Dendritic cell treated with granulocyte-macrophage colony-stimulating factor and Interleukin-4, amounts not matched to agents 40 ng/mL and 50 ng/mL, for 4 days (primary cell): ENCODE measurements around the gene GDF2.

Experiments
- H3K27ac Mint-ChIP-seq: one replicate; pipeline ENCODE4 v1.8.0; 2022; ENCODE audit warnings: mild to moderate bottlenecking, mixed read lengths
- H3K27me3 Mint-ChIP-seq: one replicate; pipeline ENCODE4 v1.8.0; 2022; ENCODE audit warnings: mild to moderate bottlenecking, mixed read lengths
- H3K36me3 Mint-ChIP-seq: one replicate; pipeline ENCODE4 v1.8.0; 2022; ENCODE audit warnings: low read depth, mixed read lengths
- H3K4me1 Mint-ChIP-seq: one replicate; pipeline ENCODE4 v1.8.0; 2022; ENCODE audit warnings: low read depth, mixed read lengths
- H3K4me3 Mint-ChIP-seq: one replicate; pipeline ENCODE4 v1.8.0; 2022; ENCODE audit warnings: mild to moderate bottlenecking, moderate library complexity, mixed read lengths
- H3K9me3 Mint-ChIP-seq: one replicate; pipeline ENCODE4 v1.8.0; 2022; ENCODE audit warnings: mixed read lengths
- intact Hi-C: fragments of 100-400 bp; cut with micrococcal nuclease; formaldehyde crosslinking; loops from one replicate; pipeline ENCODE4 v1.15.0; 2022

GDF2 gene

GRCh38 chr10:47298715-47299114, 23.5 kb upstream of the GDF2 start:
- peaks cover 14% of the 10 kb centered on the region for H3K4me1 Mint-ChIP-seq

GRCh38 chr10:47299611-47300428, 22.4 kb upstream of the GDF2 start, which contains the start of gene GDF10:
TSS of gene GDF10 (plus strand) at chr10:47300197. CDS start at chr10:47300652, 455 bp downstream.
- Mint-ChIP-seq H3K27ac (no peak within 1 kb of the TSS), H3K36me3 (no peaks in the 10 kb centered on the region), H3K9me3 (no peaks in the 10 kb centered on the region), H3K27me3 (peaks cover 76% of the 10 kb centered on the region), H3K4me3 (no peak within 1 kb of the TSS), H3K4me1 (peaks cover 14% of the 10 kb centered on the region)
- intact Hi-C loops = no loop called here

More at GRCh38 chr10:47298715-47299114, 23.5 kb upstream of the GDF2 start:
- Mint-ChIP-seq H3K4me3 (no peak overlapping the region), H3K9me3 (no peaks in the 10 kb centered on the region), H3K27me3 (peaks cover 80% of the 10 kb centered on the region), H3K36me3 (no peaks in the 10 kb centered on the region), H3K27ac (no peak overlapping the region)
- intact Hi-C loops = no loop called here

GRCh38 chr10:47300429-47300931, 21.8 kb upstream of the GDF2 start:
- peaks cover 69% of the 10 kb centered on the region for H3K27me3 Mint-ChIP-seq
- no peaks in the 10 kb centered on the region for H3K36me3 Mint-ChIP-seq
- intact Hi-C loops = no loop called here
- H3K9me3 Mint-ChIP-seq = no peaks in the 10 kb centered on the region
- peaks cover 14% of the 10 kb centered on the region for H3K4me1 Mint-ChIP-seq
- no peak overlapping the region for H3K4me3 Mint-ChIP-seq
- H3K27ac Mint-ChIP-seq = no peak overlapping the region

- intact Hi-C loops = no loop called here
- Mint-ChIP-seq H3K9me3 (no peaks in the 10 kb centered on the region), H3K4me1 (peaks cover 6% of the 10 kb centered on the region), H3K27ac (no peak overlapping the region), H3K27me3 (peaks cover 61% of the 10 kb centered on the region), H3K4me3 (no peak overlapping the region), H3K36me3 (no peaks in the 10 kb centered on the region)
Measured at GRCh38 chr10:47301833-47302232, 20.4 kb upstream of the GDF2 start.

GRCh38 chr10:47303105-47303504, 19.1 kb upstream of the GDF2 start:
- Mint-ChIP-seq H3K4me1 (peaks cover 6% of the 10 kb centered on the region), H3K27ac (no peak overlapping the region), H3K27me3 (peaks cover 59% of the 10 kb centered on the region), H3K36me3 (no peaks in the 10 kb centered on the region), H3K9me3 (no peaks in the 10 kb centered on the region), H3K4me3 (no peak overlapping the region)
- intact Hi-C loops = no loop called here

GRCh38 chr10:47303866-47304265, 18.4 kb upstream of the GDF2 start:
- intact Hi-C loops = no loop called here
- Mint-ChIP-seq H3K27ac (no peak overlapping the region), H3K36me3 (no peaks in the 10 kb centered on the region), H3K4me3 (no peak overlapping the region), H3K4me1 (peaks cover 6% of the 10 kb centered on the region), H3K27me3 (peaks cover 60% of the 10 kb centered on the region), H3K9me3 (no peaks in the 10 kb centered on the region)

GRCh38 chr10:47305566-47305965, 16.7 kb upstream of the GDF2 start:
- Mint-ChIP-seq H3K27ac (no peak overlapping the region), H3K9me3 (no peaks in the 10 kb centered on the region), H3K4me3 (no peak overlapping the region), H3K36me3 (no peaks in the 10 kb centered on the region), H3K27me3 (peaks cover 56% of the 10 kb centered on the region), H3K4me1 (peaks cover 6% of the 10 kb centered on the region)
- intact Hi-C loops = no loop called here

- Mint-ChIP-seq H3K4me3 (no peak overlapping the region), H3K36me3 (no peaks in the 10 kb centered on the region), H3K9me3 (no peaks in the 10 kb centered on the region), H3K27me3 (peaks cover 50% of the 10 kb centered on the region), H3K27ac (no peak overlapping the region), H3K4me1 (no peaks in the 10 kb centered on the region)
- intact Hi-C loops = no loop called here
Measured at GRCh38 chr10:47306387-47307210, 15.7 kb upstream of the GDF2 start.

GRCh38 chr10:47307381-47307780, 14.9 kb upstream of the GDF2 start:
- Mint-ChIP-seq H3K27ac (no peak overlapping the region), H3K4me1 (no peaks in the 10 kb centered on the region), H3K4me3 (no peak overlapping the region), H3K9me3 (no peaks in the 10 kb centered on the region), H3K36me3 (no peaks in the 10 kb centered on the region), H3K27me3 (peaks cover 42% of the 10 kb centered on the region)
- intact Hi-C loops = no loop called here

GRCh38 chr10:47308775-47309174, 13.5 kb upstream of the GDF2 start:
- H3K36me3 Mint-ChIP-seq = no peaks in the 10 kb centered on the region
- no peaks in the 10 kb centered on the region for H3K9me3 Mint-ChIP-seq
- no peaks in the 10 kb centered on the region for H3K4me1 Mint-ChIP-seq
- H3K27ac Mint-ChIP-seq = no peak overlapping the region
- peaks cover 35% of the 10 kb centered on the region for H3K27me3 Mint-ChIP-seq
- no peak overlapping the region for H3K4me3 Mint-ChIP-seq
- intact Hi-C loops = no loop called here

GRCh38 chr10:47309408-47310089, 12.7 kb upstream of the GDF2 start:
- intact Hi-C loops = no loop called here
- Mint-ChIP-seq H3K27ac (no peak overlapping the region), H3K4me1 (no peaks in the 10 kb centered on the region), H3K27me3 (peaks cover 30% of the 10 kb centered on the region), H3K36me3 (no peaks in the 10 kb centered on the region), H3K4me3 (no peak overlapping the region), H3K9me3 (no peaks in the 10 kb centered on the region)

- H3K27ac Mint-ChIP-seq = no peak overlapping the region
- no peaks in the 10 kb centered on the region for H3K4me1 Mint-ChIP-seq
- H3K4me3 Mint-ChIP-seq = no peak overlapping the region
- intact Hi-C loops = no loop called here
- H3K36me3 Mint-ChIP-seq = no peaks in the 10 kb centered on the region
- peaks cover 30% of the 10 kb centered on the region for H3K27me3 Mint-ChIP-seq
- H3K9me3 Mint-ChIP-seq = no peaks in the 10 kb centered on the region
Measured at GRCh38 chr10:47310090-47310505, 12.2 kb upstream of the GDF2 start.

- peaks cover 29% of the 10 kb centered on the region for H3K27me3 Mint-ChIP-seq
- intact Hi-C loops = no loop called here
- no peaks in the 10 kb centered on the region for H3K4me1 Mint-ChIP-seq
- H3K9me3 Mint-ChIP-seq = no peaks in the 10 kb centered on the region
- no peak overlapping the region for H3K4me3 Mint-ChIP-seq
- no peak overlapping the region for H3K27ac Mint-ChIP-seq
- no peaks in the 10 kb centered on the region for H3K36me3 Mint-ChIP-seq
Measured at GRCh38 chr10:47311193-47311931, 10.9 kb upstream of the GDF2 start.
